Myocyte (in vitro differentiated cells): ENCODE data around the gene LRRC8D. TPM values are rescaled to one million over a fixed set of nuclear protein-coding genes. Genes with fewer than 3 reads are reported as not detected.

Experiments used
- DNase-seq: peaks from one replicate; pipeline ENCODE4 v3.0.0-alpha.2; 2012; ENCODE audit warnings: low read depth
- total RNA-seq: library from RNA; depleted of rRNA; stranded (reverse); fragments of >200 nt; gene quantifications from 2 replicates; pipeline ENCODE4 v1.2.3, GENCODE V29; 2014

Gene LRRC8D
- total RNA-seq, 1 donor from 2014 or later, result 16.7 TPM

DNA sequence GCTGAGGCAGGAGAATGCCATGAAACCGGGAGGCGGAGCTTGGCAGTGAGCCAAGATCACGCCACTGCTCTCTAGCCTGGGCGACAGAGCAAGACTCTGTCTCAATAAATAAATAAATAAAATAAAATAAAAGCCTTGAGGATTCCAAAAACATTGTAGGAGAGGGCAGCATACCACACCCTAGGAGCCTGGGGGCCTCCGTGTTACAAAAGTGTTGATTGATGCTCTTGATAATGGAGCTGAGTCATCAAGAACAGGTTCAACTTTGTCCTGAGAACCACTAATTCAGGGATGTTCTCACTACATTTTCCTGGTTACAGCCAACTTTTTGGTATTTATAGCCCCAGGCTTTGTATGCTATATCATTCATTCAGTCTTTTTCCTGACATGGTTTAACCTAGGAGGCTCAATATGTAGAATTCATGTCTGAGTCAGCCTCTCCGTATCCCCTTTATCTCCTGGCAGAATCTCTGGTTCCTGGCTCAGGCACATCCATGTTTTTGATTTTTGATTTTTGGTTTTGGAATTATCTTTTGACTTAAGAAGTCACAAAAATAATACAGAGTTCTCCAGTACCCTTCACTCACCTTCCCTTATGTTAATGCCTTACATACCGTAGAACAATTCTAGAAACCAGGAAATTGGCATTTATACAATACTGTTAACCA, 69.4 kb downstream of the LRRC8D start:
- DNase-seq, result no peak

DNA sequence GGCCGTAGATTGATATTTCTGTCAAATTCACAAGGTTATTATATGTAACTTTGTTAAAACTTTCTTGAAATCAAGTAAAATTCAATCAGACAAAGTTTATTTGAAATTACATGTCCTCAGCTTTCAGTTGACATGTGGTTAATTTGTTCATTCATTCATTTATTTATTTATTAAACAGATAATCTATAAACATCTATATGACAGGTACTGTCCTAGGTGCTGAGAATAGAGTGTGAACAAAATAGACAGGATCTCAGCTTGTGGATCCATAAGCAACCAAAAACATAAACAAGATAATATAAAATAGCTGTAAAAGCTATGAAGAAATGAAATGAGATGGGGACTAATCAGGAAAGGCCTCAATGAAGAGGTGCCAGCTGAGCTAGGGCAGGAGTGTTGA, 72.0 kb downstream of the LRRC8D start:
- DNase-seq, result no peak

- peak; percentile 40 for DNase-seq
Observed at GRCh38 chr1:89894210-89895201, 73.7 kb downstream of the LRRC8D start.

DNA sequence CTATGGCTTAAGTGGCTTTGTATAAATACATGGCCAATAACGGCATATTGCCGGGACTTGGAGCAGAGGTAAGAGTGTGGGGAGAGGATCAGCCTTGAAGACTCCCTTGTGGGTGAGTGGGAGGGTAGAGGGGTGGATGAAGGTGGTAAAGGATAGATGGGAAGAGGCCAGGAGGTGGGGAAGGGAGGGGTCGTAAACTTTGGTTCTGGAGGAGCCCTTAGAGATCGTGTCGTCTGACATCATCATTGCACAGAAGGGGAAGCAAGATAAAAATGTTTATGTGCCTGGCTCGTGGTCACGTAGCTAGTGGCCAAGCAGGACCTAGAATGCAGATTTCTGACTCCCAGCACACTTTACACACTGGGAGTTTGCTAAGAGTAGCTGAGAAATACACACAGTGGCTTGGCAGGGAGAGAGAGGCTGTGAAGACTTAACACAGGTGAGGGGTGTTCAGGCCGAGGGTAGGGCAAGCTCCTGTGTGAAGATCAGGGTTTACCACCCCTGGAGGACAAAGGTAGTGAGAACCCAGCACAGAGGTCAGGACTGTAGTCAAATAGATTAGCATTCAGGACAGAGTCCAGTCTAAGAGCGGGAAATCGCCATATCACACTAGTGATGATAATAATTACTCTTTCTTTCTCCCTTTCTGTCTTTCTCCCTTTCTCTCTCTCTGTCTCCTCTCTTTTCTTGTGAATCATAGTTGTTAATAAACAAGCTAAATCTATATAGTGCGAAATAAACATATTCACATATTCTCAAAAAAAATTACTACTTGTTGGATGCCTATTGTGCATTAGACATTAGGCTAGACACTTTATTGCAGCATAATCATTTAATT, 75.5 kb downstream of the LRRC8D start:
- DNase-seq, result no peak

DNA sequence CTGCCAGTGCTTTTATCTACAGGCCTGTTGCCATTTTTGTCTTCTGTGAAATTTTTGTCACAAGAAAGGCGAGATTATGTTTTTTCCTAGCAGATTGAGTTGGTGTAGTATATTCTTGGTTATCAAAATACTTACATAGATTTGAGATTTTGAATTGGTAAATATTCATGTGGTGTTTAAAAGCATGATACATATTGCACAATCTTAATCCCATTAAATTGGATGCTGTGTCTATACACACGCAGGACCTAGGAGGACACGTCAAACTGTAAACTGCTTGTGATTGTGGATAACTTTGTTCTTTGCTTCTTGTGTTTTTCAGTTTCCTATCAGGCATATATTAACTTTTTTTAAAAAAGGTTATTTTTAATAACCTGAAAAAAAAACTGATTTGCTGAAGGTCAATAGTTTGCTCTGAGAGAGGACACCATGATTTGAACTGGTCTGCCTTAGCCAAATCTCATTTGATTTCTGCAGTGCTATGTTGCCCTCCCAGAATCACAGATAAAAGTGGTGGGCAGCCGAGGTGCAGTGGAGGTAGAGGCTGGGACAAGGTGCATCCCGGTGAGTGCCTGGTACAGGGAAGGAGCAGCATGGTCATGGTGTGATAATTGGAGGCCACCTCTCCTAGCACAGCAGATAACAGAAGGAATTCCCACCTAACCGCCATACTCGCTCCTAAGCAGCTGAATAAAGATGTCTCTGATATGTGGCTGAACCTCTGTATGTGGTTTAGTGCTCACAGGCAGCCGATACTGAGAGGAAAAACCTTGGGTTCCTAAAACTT, 76.7 kb downstream of the LRRC8D start:
- no peak for DNase-seq

- DNase-seq, result no peak
Observed at GRCh38 chr1:89898150-89898549, 77.3 kb downstream of the LRRC8D start.

DNA sequence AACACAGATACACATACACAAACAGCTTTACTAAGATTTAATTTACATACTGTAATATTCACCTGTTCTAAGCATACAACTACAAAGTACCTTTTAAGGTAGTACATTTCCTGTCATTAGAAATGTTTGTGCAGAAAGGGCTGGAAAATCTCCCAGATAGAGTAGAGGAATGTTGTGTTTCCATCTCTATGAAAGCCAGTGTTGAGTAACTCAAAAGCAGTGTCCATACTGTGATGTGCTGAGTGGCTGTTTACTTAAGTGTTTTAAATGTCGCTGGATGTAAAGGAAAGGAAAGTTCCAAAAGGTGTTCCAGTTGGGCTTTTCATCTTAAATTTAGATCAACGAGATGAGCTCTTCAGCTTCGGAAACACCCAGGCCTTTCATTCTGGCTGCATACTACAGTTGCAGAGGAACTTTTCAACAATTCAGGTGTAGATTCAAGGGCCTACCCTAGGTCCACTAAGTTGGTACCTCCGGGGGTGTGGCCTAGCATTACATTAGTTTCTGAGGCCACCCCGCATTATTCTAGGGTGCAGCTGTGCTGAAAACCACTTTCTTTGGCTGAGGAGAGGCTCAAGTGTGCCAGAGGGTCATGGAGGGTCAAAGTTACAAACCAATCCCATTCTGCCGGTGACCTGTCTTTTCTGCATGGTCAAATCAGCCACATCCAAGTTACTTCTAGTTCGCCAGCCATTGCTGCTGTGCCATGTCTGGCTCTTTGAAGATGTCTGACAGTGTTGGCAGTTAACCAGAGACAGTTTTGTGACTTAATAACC, 78.1 kb downstream of the LRRC8D start:
- DNase-seq, result no peak

GRCh38 chr1:89900323-89900722, 79.5 kb downstream of the LRRC8D start:
- no peak for DNase-seq

- DNase-seq, result no peak
Observed at GRCh38 chr1:89900791-89901708, 80.2 kb downstream of the LRRC8D start.

DNA sequence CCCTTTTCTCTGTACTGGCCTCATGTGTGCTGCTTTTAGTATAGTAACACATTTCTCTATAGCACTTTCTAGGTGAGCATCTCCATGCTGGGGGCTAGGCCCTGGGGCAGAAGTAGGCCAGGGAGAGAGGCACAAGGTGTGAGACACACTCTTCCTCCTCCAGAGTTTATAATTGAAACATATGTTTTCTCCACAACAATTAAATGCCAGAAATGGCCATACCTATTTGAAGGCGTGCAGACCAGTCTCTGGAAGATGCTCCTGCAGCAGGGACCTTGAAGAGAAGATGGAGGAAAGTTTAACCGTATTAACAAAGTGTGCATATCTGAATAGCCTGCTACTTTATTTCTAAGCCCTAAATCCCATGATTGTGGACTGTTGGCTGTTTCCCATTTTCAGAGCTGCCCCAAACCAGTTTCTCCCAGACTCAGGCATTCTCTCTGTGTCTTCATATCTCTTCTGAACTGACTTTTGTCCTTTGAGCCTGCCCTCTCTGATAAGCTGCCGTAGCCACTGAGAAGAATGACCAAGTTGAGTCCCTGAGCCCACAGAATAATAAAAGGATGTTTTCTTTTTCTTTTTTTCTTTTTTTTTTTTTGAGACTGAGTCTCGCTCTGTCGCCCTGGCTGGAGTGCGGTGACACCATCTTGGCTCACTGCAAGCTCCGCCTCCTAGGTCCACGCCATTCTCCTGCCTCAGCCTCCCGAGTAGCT, 81.3 kb downstream of the LRRC8D start:
- DNase-seq, result no peak

- DNase-seq, result no peak
Observed at GRCh38 chr1:89903550-89903949, 82.7 kb downstream of the LRRC8D start.

DNA sequence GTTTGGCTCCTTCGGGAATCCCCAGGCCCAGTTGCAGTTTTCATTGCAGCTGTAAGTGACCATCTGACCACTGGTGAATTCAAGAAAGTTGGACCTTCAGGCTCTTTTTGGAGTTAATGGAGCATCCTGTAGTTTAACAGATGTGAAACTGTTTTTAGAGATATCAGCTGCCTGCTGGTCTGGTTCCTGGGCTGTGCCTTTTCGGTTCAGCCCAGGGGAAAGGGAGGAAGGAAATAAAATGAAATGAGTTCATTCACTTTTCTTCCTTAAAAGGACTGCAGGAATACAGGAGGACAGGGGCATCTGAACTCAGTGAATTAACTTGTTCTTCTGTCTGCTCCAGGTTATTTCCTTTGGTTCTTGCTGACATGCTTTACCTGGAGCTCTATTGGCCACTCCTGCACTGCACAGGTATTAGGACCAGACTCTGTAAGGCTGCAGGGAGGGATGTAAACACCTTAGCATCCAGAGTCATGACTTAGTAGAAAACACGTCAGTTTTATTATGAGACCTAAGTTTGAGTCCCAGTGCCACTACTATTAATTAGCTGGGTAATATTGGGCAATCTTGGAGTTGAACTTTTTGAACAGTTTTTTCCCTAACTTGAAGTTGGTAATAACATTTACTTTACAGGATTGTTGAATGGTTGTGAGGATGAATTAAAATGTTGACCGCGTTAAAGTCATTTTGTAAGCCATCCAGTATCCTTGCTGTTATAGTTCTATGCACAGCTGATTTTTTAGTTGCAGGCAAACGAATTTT, 83.6 kb downstream of the LRRC8D start:
- no peak for DNase-seq

DNA sequence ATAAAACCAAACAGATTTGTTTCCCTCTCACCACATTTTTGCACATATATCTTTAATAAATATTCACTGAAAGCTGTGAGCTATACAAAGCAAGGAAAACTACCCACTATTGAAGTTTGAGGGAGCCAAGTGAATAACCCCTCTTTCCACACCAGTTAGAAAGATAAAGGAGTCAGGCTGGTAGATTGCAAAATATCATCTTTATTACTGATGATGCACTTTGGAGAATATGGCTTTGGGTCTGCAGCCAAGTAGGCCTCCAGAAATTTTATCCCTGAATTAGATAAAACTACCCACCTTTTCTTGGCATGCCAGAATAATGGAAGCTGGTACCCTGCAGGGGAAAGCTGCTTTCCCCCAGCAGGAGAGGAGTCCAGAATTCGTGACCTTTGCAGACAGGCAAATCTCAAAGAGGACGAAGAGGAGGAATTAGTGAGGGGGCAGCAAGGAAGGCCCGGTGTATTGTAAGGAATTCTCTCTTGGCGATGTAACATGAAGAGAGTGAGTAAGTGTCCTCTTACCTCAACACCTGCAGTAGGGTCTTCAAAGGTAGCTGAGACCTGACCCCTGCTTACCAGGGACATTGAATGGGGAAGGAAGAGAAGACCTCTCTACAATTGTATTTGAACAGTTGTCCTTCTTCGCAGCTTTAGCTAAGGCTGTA, 84.7 kb downstream of the LRRC8D start:
- DNase-seq, result no peak

GRCh38 chr1:89906088-89906487, 85.3 kb downstream of the LRRC8D start:
- DNase-seq, result no peak

- peak; percentile 47 for DNase-seq
Observed at GRCh38 chr1:89907727-89908212, 86.9 kb downstream of the LRRC8D start.

DNA sequence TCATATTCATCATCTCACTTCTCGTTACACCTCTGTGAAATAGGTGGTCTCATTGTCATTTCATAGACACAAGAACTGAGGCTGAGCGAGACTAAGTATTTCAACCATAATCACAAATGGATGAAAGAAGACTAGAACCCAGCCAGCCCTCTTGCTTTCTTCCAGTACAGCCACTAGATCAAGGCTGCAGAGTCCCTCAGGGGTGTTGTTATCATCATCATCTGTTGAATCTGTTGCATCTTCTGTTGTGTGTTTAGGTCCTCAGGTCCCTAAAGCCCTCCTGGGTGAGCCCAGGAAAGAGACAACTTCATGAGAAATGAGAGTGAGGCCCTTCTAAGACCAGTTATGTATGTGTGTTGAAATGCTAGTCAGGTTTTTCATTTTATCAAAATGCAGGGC, 87.4 kb downstream of the LRRC8D start:
- DNase-seq, result no peak
